ENCODE results near the gene LDLRAD2. TPM values are rescaled to one million over a fixed set of nuclear protein-coding genes. Genes with fewer than 3 reads are reported as not detected.

LDLRAD2 gene
- polyA plus RNA-seq, 4 donors: 3.3 to 5.2 (median 4.3) TPM

DNA sequence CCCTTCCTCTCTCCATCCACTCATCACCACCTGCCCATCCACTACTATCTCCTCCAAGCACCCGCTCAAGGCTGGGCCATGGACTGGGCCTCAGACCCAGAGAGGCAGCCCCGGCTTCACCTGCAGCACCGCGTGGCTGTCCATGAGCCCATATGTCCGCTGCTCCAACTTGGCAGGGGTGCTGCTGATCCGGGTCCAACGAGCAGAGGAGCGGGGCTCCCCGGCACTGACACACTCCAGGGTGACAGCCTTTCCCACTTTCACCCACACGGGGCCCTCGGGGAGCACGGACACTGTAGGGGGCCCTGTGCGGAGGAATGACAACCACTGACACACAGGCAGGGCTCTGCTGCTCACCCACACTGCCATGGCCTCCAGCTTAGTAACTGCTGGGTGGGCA lies 28.9 kb downstream of the LDLRAD2 start:
- no peak for DNase-seq (ENCODE audit: low read depth in 4 of 4, low spot score in 2 of 4)

- DNase-seq (ENCODE audit: low read depth in 4 of 4, low spot score in 2 of 4): no peak
These were observed 29.9 kb downstream of the LDLRAD2 start for GRCh38 chr1:21841852-21842466.

DNA sequence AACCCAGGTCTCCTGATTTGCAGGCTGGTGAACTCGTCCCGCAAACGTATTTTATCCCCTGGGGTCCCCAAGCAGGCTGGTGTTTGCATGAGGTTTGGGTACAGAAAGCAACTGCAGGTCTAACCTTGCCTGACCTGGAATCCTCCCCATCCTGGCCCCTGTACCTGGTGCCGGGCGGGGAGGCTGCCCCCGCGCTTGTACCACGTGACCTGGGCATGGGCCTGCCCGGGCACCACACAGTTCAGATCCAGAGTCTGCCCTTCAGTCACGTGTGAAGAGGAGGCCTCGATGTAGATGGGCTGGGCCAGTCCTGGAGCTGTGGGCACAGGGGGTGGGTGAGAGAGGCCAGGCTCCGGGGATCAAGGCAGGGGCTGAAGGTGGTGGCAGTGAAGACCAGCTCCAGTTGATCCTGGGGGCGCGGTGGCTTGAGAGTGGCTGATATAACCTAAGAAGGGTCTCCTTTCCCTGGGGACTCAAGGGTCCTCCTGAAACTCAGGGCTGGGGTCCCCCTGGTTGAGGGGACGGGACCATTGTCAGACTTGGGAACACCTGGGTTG lies 30.6 kb downstream of the LDLRAD2 start:
- DNase-seq (ENCODE audit: low read depth in 4 of 4, low spot score in 2 of 4): no peak

DNA sequence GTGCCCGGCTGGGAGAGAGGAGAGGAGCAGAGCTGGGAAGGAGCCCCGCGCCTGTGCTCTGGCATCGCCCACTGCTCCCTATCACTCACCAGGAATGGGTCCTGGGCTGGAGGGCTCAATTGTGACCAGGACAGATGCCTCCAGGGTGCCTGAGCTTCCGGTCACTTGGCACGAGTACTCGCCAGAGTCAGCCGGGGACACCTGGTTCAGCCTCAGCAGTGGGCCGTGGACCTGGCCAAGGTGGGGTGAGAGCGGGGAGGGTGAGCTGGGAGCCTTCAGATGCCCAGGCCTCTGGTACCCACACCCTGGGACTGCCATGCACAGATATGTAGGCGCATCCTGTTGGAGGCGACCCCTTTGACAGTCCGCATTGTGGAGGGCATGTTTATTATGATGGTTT lies 31.1 kb downstream of the LDLRAD2 start:
- DNase-seq (ENCODE audit: low read depth in 4 of 4, low spot score in 2 of 4): no peak

DNA sequence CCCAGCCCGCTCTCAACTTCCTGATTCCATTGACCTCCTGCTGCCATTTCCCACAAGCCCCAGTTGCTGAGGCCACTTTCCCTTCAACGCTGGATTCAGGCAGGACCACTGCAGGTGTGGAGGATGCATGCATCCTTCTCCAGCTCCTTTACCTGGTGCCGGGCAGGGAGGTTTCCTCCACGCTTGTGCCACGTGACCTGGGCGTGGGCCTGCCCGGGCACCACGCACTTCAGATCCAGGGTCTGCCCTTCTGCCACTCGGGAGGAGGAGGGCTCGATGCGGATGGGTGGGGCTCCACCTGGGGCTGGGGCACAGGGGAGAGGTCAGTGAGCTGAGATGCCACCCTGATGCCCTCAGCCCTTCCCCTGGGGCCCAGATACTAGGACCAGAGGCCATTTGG lies 31.9 kb downstream of the LDLRAD2 start:
- DNase-seq (ENCODE audit: low read depth in 4 of 4, low spot score in 2 of 4): no peak

DNA sequence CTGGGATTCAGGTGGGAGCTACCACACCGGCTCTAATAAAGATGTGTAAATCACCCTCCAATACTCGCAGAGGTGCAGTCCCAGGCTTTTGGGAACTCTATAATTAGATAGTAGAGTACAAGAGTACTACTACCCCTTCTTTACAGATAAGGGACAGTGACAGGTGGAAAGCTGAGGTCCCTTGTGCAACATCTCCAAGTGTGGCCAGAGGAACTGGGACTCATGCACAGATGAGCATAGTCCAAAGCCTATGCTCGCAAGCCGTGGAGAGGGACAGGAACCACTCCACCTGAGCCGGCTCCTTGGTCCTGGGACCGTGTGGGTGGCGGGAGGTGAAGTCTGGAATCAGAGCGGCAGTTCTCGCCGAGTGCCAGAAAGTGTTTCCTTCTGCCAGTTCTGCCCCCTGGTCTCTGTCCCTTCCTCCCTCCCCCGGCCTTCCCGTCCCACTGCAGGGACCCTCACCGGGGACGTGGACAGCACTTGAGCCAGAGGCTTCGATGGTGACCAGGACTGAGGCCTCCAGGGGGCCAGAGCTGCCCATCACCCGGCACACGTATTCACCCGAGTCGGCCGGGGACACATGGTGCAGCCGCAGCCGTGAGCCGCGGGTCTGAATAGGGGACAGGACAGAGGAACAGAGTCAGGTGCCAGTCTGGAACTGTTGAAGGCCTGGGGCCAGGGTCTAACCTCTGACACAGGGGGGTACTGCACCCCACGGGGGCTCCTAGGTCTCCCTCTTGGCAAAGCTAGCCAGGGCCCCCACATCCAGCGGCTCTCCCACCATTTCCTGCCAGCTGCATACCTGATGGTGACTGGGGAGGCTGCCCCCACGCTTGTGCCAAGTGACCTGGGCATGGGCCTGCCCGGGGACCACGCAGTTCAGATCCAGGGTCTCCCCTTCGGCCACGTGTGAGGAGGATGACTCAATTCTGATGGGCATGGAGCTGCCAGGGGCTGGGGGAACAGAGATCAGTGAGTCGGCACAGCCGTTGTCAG lies 33.9 kb downstream of the LDLRAD2 start:
- DNase-seq (ENCODE audit: low read depth in 4 of 4, low spot score in 2 of 4): no peak

- no peak for DNase-seq (ENCODE audit: low read depth in 4 of 4, low spot score in 2 of 4)
These were observed 35.4 kb downstream of the LDLRAD2 start for GRCh38 chr1:21847223-21848205.

DNA sequence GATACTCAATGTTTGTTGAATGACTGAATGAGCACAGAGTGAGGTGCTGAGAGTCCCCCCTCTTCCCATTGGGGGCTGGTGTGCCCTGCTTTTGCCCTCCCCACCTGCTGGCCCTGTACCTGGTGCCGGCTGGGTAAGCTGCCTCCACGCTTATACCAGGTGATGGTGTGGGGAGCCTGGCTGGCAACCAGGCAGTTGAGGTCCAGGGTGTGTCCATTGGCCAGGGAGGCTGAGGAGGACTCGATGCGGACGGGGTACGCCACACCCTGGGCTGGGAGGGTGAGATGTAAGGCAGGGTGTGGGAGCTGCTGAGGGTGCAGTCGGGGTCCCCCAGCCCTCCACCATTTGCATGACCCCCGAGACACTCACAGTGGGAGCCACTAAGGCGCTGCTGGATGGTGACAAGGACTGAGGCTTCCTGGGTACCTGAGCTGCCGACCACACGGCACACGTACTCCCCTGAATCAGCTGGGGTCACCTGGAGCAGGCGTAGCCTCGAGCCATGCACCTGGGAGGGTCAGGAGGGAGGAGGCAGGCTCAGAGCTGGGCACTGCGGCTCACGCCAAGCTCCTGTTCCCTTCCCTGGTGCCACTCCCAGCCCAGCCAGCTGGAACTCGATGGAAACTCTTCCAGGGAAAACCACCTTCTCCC lies 36.6 kb downstream of the LDLRAD2 start:
- no peak for DNase-seq (ENCODE audit: low read depth in 4 of 4, low spot score in 2 of 4)

DNA sequence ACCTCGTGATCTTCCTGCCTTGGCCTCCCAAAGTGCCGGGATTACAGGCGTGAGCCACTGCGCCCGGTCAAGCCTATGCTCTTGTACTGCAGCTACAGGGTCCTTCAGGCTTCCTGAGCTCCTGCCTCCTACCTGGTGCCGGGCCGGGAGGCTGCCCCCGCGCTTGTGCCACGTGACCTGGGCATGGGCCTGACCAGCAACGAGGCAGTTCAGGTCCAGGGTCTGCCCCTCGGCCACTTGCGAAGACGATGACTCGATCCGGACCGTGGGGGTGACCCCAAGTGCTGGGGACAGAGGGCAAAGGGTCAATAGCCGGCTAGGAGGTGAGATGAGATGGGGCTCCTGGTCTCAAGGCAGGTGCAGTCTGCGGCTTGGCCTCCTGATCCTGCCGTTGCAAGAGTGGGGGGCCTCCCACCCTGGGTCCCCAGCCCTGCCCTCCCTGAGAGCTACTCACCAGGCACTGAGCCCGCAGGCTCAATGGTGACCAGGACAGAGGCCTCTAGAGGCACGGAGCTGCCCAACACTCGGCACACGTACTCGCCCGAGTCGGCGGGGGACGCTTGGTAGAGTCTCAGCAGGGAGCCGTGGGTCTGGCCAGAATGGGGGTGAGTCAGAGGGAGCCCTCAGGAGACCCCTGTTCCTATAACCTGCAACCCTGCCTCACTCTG lies 38.0 kb downstream of the LDLRAD2 start:
- DNase-seq (ENCODE audit: low read depth in 4 of 4, low spot score in 2 of 4): no peak

DNA sequence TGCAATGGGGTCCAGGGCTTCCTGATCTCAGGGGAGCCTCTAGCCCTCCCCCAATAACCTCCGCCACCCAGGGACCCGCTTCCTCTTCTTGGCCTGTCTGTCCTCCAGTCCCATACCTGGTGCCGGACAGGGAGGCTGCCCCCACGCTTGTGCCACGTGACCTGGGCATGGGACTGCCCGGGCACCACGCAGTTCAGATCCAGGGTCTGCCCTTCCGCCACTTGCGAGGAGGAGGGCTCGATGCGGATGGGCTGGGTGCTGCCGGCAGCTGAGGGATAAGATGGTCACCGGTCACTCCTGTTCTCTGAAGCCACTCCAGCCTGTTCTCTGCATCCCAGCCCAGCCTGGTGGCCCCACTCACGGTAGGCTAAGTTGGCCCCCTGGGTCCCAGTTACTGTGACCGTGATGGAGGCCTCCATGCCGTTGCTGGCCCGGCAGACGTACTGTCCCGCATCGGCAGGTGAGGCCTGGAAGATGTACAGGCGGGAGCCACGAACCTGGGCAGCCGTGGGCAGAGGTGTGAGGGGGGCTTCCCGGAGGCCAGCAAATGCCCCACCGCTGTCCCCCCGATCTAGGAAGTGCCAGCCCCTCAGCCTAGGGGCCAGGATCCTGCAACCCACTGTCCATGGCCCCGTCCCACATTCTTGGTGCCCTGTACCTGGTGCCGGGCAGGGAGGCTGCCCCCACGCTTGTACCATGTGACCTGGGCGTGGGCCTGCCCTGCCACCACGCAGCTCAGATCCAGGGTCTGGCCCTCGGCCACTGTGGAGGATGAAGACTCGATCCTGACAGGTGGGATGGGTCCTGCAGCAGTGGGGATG lies 39.6 kb downstream of the LDLRAD2 start:
- no peak for DNase-seq (ENCODE audit: low read depth in 4 of 4, low spot score in 2 of 4)

GRCh38 chr1:21852282-21853130 lies 40.4 kb downstream of the LDLRAD2 start:
- no peak for DNase-seq (ENCODE audit: low read depth in 4 of 4, low spot score in 2 of 4)

GRCh38 chr1:21853131-21853427 lies 41.0 kb downstream of the LDLRAD2 start:
- DNase-seq (ENCODE audit: low read depth in 4 of 4, low spot score in 2 of 4): no peak

DNA sequence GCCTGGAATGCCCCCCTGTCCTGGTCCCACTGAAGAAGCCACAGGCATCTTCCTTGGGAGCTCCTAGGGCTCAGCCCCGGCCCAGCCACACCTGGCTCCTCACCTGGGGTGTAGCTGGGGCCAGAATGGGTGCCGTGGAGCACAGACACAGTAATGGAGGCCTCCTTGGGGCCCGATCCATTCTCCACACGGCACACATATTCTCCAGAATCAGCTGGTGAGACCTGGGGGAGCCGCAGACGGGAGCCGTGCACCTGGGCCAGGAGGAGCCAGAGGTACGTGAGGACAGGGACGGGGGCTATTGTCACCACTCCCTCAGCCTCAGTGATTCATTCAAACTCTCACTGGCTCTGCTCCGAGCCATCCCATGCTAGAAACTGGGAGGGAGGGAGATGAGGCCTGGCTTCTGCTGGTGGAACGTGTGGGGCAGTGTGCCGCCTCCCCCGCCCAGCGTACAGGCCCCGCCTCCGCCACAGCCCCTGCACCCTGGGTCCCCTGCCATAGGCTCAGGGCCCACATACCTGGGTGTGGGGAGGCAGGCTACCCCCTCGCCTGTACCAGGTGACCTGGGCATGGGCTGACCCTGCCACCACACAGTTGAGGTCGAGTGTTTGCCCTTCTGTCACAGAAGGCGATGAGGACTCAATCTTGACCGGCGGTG lies 42.2 kb downstream of the LDLRAD2 start:
- DNase-seq (ENCODE audit: low read depth in 4 of 4, low spot score in 2 of 4): no peak

DNA sequence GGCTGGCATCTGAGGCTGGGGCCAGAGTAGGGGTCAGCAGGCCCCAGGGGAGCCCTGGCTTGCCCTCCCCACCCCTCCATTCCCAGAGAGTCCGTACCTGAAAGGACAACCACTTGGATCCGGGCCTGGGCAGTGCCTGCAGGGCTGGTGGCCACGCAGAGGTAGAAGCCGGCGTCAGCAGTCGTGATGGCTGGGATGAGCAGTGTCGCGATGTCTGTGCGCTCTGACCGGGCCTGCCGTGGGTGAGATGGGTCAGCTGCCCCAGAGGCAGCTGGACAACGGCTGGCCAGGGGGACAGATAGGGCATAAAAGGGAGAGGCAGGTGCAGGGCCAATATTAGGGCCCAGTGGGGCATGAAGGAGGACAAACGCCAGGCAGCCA lies 42.7 kb downstream of the LDLRAD2 start:
- DNase-seq (ENCODE audit: low read depth in 4 of 4, low spot score in 2 of 4): no peak

DNA sequence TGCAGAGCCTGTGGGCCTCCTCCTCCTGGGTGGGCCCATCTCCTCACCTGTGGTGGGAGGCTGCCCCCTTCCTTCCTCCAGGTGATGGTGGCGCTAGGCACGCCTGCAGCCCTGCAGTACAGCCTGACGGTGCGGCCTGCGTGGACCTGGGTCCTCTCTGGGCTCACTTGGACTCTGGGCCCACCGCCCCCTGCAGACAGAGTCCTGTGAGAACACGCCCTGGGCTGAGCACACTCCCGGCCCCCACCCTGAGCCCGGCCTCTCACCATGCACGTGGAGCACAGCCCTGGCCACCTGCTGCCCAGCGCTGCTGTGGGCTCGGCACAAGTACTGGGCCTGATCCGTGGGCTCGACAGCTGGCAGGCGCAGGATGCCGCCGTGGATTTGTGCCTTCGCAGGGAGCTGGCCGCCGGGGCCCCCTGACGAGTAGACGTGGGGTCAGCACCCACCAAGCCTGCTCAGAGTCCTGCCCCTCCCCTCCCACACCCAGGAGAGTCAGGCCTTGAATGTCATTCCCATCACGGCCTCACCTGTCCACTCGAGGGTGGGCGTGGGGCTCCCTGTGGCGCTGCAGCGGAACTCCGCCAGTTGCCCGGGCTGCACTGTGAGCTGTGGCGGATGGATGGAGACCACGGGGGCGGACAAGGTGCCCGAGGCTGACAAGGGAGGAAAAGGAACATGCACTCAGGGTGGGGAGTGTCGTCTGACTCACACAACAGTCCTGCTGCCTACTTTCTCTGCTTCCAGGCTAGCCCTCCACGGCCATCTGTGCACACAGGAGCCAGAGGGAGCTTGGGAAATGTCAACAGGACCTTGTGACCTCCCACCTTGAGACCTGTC lies 43.4 kb downstream of the LDLRAD2 start:
- DNase-seq (ENCODE audit: low read depth in 4 of 4, low spot score in 2 of 4): no peak

DNA sequence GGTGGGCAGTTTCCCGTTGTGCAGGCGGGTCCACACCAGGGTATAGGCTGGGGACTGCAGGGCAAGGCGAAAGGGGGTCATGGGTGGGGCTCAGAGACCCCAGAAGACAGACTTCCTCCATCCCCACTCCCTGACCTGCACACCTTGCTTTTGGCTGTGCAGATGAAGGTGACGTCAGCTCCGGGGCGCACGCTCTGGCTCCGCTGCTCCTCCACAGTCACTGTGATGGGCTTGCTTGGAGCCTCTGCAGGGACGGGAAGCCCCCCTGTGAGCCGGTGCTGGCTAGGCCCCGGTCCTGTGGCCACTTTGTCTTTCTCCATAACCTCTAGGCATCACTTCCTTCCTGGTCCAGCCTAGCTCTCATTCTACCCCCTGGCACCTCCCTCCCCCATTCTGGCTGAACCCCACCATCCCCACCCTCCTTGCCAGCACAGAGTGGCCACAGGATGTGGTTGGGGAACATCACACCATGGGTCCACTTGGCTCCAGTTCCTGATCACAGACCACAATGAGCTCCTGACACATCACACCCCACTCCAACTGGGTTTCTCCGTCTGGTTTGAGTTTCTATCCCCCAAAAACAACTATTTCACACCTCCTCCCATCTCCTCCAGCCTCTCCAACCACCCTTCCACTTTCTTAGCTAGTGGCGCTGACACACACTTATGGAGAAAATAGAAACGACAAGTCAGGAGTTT lies 45.2 kb downstream of the LDLRAD2 start:
- no peak for DNase-seq (ENCODE audit: low read depth in 4 of 4, low spot score in 2 of 4)

Measured in left renal cortex interstitium (tissue), 4 donors.